WTC11 (cell line): ENCODE results near the gene WDR90. TPM values are rescaled to one million over a fixed set of nuclear protein-coding genes. Genes with fewer than 3 reads are reported as not detected.

Source experiments
- ATAC-seq: fragments of 200-7000 bp; cut with Tn5 transposase; 2 replicates; pipeline ENCODE4 v1.10.0; 2021; ENCODE audit warnings: mild to moderate bottlenecking, moderate library complexity
- CTCF ChIA-PET: fragments of 300-600 bp; sonication (Branson Sonifier 250); formaldehyde crosslinking; loops from one replicate; lab custom pipeline; 2021; ENCODE audit warnings: antibody characterized with exemption; lab: Charles Lee
- POLR2A ChIA-PET: fragments of 350-600 bp; sonication (Branson Sonifier 250); formaldehyde crosslinking; loops from one replicate; lab custom pipeline; 2021; ENCODE audit warnings: antibody characterized with exemption; lab: Charles Lee
- DNase-seq: peaks from one replicate; pipeline ENCODE4 v3.0.0; 2021; ENCODE audit warnings: low spot score
- H3K27ac Mint-ChIP-seq: 2 replicates; pipeline ENCODE4 v1.8.0; 2021; ENCODE audit warnings: mixed read lengths
- H3K27me3 Mint-ChIP-seq: 2 replicates; pipeline ENCODE4 v1.8.0; 2021; ENCODE audit warnings: low read depth, mild to moderate bottlenecking, moderate library complexity, mixed read lengths
- H3K36me3 Mint-ChIP-seq: 2 replicates; pipeline ENCODE4 v1.8.0; 2021; ENCODE audit warnings: mixed read lengths
- H3K4me1 Mint-ChIP-seq: 2 replicates; pipeline ENCODE4 v1.8.0; 2022; ENCODE audit warnings: mixed read lengths
- H3K4me3 Mint-ChIP-seq: 2 replicates; pipeline ENCODE4 v1.8.0; 2021; ENCODE audit warnings: mild to moderate bottlenecking, moderate library complexity, mixed read lengths
- H3K9me3 Mint-ChIP-seq: 2 replicates; pipeline ENCODE4 v1.8.0; 2021; ENCODE audit warnings: mixed read lengths
- ELF4 ChIP-seq: sonication (generic); formaldehyde crosslinking; IDR thresholded peaks from 2 replicates; pipeline ENCODE4 v1.8.1; 2022; ENCODE audit warnings: low read depth, mild to moderate bottlenecking, moderate library complexity, missing genetic modification reagents
- ETV6 ChIP-seq: sonication (generic); formaldehyde crosslinking; IDR thresholded peaks from 2 replicates; pipeline ENCODE4 v1.8.1; 2022; ENCODE audit warnings: mild to moderate bottlenecking, missing genetic modification reagents
- FOXK1 ChIP-seq: sonication (generic); formaldehyde crosslinking; IDR thresholded peaks from 2 replicates; pipeline ENCODE4 v1.8.0; 2022; ENCODE audit warnings: mild to moderate bottlenecking, moderate library complexity, missing genetic modification reagents
- ZBTB21 ChIP-seq: sonication (generic); formaldehyde crosslinking; IDR thresholded peaks from 2 replicates; pipeline ENCODE4 v1.8.1; 2023; ENCODE audit warnings: mild to moderate bottlenecking, missing genetic modification reagents, borderline replicate concordance
- total RNA-seq: library from RNA; stranded (reverse); gene quantifications from 3 replicates; pipeline ENCODE4 v1.2.3, GENCODE V29; 2021
- TF ChIP-seq, protein P1 (sequence below): sonication (generic); formaldehyde crosslinking; IDR thresholded peaks from 2 replicates; pipeline ENCODE4 v1.8.1; 2023; ENCODE audit warnings: mild to moderate bottlenecking, moderate library complexity, missing genetic modification reagents
- TF ChIP-seq, protein P2 (sequence below): sonication (generic); formaldehyde crosslinking; IDR thresholded peaks from 2 replicates; pipeline ENCODE4 v1.8.1; 2023; ENCODE audit warnings: mild to moderate bottlenecking, missing genetic modification reagents
- TF ChIP-seq, protein P3 (sequence below): fragments of 200-600 bp; IDR thresholded peaks from 2 replicates; pipeline ENCODE4 v1.8.0; 2022; ENCODE audit warnings: antibody characterized with exemption
- TF ChIP-seq, protein P4 (sequence below): fragments of 250-450 bp; sonication (Bioruptor Pico); IDR thresholded peaks from 2 replicates; pipeline ENCODE4 v1.8.0; 2021; ENCODE audit warnings: mild to moderate bottlenecking
- TF ChIP-seq, protein P5 (sequence below): sonication (generic); formaldehyde crosslinking; IDR thresholded peaks from 2 replicates; pipeline ENCODE4 v1.8.0; 2023; ENCODE audit warnings: missing genetic modification reagents
- TF ChIP-seq, protein P6 (sequence below): sonication (generic); formaldehyde crosslinking; IDR thresholded peaks from 2 replicates; pipeline ENCODE4 v1.8.1; 2023; ENCODE audit warnings: mild to moderate bottlenecking, missing genetic modification reagents, borderline replicate concordance
- TF ChIP-seq, protein P7 (sequence below): sonication (generic); formaldehyde crosslinking; IDR thresholded peaks from 2 replicates; pipeline ENCODE4 v1.8.1; 2022; ENCODE audit warnings: missing genetic modification reagents, borderline replicate concordance
- TF ChIP-seq, protein P8 (sequence below): sonication (generic); formaldehyde crosslinking; IDR thresholded peaks from 2 replicates; pipeline ENCODE4 v1.8.0; 2023; ENCODE audit warnings: mild to moderate bottlenecking, missing genetic modification reagents

WDR90 gene
- total RNA-seq, 1 experiment from 2014 or later, result 75.8 TPM

DNA sequence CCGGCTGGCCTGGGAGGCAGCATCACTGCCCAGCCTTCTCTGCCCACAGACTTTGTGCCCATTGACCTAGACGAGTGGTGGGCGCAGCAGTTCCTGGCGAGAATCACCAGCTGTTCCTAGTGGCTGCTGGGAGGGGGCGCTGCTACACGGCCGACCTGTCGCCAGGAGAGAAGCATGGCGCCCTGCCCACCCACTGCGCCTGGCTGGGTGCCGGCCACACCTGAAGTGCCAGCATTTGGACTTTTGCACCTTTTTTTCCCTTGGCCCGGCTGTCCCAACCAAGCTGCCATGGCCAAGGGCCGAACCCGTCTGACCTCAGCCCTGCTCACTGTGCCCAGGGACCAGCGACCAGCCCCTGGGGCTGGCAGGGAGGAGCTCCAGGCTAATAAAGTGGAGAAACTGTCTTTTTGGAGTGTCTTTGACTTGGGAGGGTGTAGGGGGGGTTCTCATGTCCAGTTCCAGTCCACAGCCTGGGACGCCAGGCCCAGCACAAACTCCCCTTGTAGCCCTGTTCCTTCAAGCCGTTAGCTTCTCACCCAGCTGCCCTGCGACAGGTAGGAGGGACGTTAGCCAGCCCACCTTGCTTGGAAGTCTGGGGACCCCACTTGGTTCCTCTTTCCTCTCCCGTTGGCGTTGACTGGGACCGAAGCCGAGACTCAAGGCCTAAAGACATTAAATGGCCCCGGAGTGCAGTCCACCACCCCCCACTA is 939 bp upstream of the WDR90 start:
- ChIA-PET CTCF (interaction anchor here (0.6 to 6.4 kb wide), 39 partner anchors 10 to 278 kb away, joined by 3 to 54 read pairs (median 5); partner anchors contain the start of genes ANTKMT, CAPN15, CIAO3 and DECR2), POLR2A (interaction anchor here (1.0 to 2.3 kb wide), 4 partner anchors 10 to 134 kb away, joined by 3 to 7 read pairs (median 6); partner anchors contain the start of genes METTL26 and RHBDL1)
- Mint-ChIP-seq H3K4me1 (peaks cover 10% of the 10 kb centered on the region; the same call in 1 of the 2 replicates), H3K27me3 (no peaks in the 10 kb centered on the region), H3K36me3 (no peaks in the 10 kb centered on the region), H3K4me3 (peak overlapping the region; percentile 73), H3K27ac (no peak overlapping the region; the same call in 1 of the 2 replicates), H3K9me3 (no peaks in the 10 kb centered on the region)
- peak; percentile 62 for DNase-seq
- peak; percentile 39 for ATAC-seq
- TF ChIP-seq, protein P1, sequence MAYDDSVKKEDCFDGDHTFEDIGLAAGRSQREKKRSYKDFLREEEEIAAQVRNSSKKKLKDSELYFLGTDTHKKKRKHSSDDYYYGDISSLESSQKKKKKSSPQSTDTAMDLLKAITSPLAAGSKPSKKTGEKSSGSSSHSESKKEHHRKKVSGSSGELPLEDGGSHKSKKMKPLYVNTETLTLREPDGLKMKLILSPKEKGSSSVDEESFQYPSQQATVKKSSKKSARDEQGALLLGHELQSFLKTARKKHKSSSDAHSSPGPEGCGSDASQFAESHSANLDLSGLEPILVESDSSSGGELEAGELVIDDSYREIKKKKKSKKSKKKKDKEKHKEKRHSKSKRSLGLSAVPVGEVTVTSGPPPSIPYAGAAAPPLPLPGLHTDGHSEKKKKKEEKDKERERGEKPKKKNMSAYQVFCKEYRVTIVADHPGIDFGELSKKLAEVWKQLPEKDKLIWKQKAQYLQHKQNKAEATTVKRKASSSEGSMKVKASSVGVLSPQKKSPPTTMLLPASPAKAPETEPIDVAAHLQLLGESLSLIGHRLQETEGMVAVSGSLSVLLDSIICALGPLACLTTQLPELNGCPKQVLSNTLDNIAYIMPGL, result 0 out of 2 replicates have a peak, but pooled peaks have one; percentile 38
- TF ChIP-seq, protein P2, sequence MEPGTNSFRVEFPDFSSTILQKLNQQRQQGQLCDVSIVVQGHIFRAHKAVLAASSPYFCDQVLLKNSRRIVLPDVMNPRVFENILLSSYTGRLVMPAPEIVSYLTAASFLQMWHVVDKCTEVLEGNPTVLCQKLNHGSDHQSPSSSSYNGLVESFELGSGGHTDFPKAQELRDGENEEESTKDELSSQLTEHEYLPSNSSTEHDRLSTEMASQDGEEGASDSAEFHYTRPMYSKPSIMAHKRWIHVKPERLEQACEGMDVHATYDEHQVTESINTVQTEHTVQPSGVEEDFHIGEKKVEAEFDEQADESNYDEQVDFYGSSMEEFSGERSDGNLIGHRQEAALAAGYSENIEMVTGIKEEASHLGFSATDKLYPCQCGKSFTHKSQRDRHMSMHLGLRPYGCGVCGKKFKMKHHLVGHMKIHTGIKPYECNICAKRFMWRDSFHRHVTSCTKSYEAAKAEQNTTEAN, result 0 out of 2 replicates have a peak, but pooled peaks have one; percentile 11
- TF ChIP-seq, protein P3, sequence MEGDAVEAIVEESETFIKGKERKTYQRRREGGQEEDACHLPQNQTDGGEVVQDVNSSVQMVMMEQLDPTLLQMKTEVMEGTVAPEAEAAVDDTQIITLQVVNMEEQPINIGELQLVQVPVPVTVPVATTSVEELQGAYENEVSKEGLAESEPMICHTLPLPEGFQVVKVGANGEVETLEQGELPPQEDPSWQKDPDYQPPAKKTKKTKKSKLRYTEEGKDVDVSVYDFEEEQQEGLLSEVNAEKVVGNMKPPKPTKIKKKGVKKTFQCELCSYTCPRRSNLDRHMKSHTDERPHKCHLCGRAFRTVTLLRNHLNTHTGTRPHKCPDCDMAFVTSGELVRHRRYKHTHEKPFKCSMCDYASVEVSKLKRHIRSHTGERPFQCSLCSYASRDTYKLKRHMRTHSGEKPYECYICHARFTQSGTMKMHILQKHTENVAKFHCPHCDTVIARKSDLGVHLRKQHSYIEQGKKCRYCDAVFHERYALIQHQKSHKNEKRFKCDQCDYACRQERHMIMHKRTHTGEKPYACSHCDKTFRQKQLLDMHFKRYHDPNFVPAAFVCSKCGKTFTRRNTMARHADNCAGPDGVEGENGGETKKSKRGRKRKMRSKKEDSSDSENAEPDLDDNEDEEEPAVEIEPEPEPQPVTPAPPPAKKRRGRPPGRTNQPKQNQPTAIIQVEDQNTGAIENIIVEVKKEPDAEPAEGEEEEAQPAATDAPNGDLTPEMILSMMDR, result peak; percentile 43; the same call in 1 of the 2 replicates
- no peak for TF ChIP-seq ETV6 (CRISPR knock-in tag)

DNA sequence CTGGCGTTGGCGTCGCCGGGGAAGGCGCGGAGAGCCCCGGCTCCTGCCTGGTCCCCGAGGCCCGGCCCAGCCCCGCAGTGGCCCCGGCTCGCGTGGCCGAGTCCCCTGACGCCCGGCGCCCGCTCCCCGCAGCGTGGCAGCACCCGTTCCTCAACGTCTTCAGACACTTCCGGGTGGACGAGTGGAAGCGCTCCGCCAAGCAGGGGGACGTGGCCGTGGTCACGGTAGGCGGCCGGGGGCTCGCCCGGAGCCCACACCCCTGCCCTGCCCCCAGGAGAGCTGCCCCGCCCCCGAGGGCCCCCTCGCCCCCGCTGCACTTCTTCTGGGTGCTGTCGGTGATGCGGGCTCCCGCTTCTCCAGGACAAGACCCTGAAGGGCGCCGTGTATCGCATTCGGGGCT is 466 bp downstream of the WDR90 start:
- Mint-ChIP-seq H3K27ac (no peak overlapping the region), H3K4me1 (peaks cover 5% of the 10 kb centered on the region; the same call in 1 of the 2 replicates), H3K36me3 (no peaks in the 10 kb centered on the region), H3K9me3 (no peaks in the 10 kb centered on the region), H3K4me3 (peak overlapping the region; percentile 64), H3K27me3 (no peaks in the 10 kb centered on the region)
- DNase-seq, result no peak
- no peak for ATAC-seq
- POLR2A ChIA-PET, result interaction anchor here (0.8 kb wide), 2 partner anchors 11 to 12 kb away, joined by 3 read pairs; no protein-coding TSS in a partner anchor
- TF ChIP-seq ELF4 (CRISPR knock-in tag), result no peak
- TF ChIP-seq, protein P4, sequence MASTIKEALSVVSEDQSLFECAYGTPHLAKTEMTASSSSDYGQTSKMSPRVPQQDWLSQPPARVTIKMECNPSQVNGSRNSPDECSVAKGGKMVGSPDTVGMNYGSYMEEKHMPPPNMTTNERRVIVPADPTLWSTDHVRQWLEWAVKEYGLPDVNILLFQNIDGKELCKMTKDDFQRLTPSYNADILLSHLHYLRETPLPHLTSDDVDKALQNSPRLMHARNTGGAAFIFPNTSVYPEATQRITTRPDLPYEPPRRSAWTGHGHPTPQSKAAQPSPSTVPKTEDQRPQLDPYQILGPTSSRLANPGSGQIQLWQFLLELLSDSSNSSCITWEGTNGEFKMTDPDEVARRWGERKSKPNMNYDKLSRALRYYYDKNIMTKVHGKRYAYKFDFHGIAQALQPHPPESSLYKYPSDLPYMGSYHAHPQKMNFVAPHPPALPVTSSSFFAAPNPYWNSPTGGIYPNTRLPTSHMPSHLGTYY (CRISPR knock-in tag), result no peak
- CTCF ChIA-PET, result interaction anchor here (0.6 to 6.4 kb wide), 17 partner anchors 10 to 258 kb away, joined by 3 to 54 read pairs (median 5); partner anchors contain the start of genes CHTF18, METTL26, RAB40C and RHBDL1

DNA sequence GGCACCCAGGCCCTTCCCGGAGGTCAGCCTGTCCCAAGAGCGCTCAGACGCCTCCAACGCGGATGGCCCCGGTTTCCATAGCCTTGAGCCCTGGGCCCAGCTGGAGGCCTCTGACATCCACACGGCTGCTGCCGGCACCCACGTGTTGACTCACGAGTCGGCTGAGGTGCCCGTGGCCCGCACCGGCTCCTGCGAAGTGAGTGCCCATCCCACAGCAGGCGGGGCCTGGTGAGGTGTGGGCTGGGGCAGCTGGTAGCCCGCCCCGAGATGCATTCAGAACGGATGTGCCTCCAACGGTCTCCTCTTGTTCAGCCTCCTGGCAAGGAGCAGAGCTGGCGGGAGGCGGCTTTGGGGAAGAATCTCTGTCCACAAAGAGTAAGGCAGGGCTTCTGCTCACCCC is 2.7 kb downstream of the WDR90 start:
- Mint-ChIP-seq H3K27me3 (no peaks in the 10 kb centered on the region), H3K27ac (no peak overlapping the region), H3K36me3 (no peaks in the 10 kb centered on the region), H3K9me3 (no peaks in the 10 kb centered on the region), H3K4me3 (no peak overlapping the region; the same call in 1 of the 2 replicates), H3K4me1 (0 out of 2 replicates have a peak, but pooled peaks cover 2% of the 10 kb centered on the region)
- no peak for DNase-seq
- ATAC-seq, result no peak
- CTCF ChIA-PET, result interaction anchor here (1.1 to 6.4 kb wide), 2 partner anchors 8 to 34 kb away, joined by 3 to 54 read pairs; no protein-coding TSS in a partner anchor
- POLR2A ChIA-PET, result interaction anchor here (0.7 to 1.0 kb wide), 2 partner anchors 14 to 68 kb away, joined by 3 read pairs; no protein-coding TSS in a partner anchor
- TF ChIP-seq, protein P5, sequence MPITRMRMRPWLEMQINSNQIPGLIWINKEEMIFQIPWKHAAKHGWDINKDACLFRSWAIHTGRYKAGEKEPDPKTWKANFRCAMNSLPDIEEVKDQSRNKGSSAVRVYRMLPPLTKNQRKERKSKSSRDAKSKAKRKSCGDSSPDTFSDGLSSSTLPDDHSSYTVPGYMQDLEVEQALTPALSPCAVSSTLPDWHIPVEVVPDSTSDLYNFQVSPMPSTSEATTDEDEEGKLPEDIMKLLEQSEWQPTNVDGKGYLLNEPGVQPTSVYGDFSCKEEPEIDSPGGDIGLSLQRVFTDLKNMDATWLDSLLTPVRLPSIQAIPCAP (CRISPR knock-in tag), result no peak
- TF ChIP-seq ZBTB21 (CRISPR knock-in tag) (no peak), FOXK1 (CRISPR knock-in tag) (no peak)
- TF ChIP-seq, protein P6, sequence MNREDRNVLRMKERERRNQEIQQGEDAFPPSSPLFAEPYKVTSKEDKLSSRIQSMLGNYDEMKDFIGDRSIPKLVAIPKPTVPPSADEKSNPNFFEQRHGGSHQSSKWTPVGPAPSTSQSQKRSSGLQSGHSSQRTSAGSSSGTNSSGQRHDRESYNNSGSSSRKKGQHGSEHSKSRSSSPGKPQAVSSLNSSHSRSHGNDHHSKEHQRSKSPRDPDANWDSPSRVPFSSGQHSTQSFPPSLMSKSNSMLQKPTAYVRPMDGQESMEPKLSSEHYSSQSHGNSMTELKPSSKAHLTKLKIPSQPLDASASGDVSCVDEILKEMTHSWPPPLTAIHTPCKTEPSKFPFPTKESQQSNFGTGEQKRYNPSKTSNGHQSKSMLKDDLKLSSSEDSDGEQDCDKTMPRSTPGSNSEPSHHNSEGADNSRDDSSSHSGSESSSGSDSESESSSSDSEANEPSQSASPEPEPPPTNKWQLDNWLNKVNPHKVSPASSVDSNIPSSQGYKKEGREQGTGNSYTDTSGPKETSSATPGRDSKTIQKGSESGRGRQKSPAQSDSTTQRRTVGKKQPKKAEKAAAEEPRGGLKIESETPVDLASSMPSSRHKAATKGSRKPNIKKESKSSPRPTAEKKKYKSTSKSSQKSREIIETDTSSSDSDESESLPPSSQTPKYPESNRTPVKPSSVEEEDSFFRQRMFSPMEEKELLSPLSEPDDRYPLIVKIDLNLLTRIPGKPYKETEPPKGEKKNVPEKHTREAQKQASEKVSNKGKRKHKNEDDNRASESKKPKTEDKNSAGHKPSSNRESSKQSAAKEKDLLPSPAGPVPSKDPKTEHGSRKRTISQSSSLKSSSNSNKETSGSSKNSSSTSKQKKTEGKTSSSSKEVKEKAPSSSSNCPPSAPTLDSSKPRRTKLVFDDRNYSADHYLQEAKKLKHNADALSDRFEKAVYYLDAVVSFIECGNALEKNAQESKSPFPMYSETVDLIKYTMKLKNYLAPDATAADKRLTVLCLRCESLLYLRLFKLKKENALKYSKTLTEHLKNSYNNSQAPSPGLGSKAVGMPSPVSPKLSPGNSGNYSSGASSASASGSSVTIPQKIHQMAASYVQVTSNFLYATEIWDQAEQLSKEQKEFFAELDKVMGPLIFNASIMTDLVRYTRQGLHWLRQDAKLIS (CRISPR knock-in tag), result no peak
- TF ChIP-seq, protein P7, sequence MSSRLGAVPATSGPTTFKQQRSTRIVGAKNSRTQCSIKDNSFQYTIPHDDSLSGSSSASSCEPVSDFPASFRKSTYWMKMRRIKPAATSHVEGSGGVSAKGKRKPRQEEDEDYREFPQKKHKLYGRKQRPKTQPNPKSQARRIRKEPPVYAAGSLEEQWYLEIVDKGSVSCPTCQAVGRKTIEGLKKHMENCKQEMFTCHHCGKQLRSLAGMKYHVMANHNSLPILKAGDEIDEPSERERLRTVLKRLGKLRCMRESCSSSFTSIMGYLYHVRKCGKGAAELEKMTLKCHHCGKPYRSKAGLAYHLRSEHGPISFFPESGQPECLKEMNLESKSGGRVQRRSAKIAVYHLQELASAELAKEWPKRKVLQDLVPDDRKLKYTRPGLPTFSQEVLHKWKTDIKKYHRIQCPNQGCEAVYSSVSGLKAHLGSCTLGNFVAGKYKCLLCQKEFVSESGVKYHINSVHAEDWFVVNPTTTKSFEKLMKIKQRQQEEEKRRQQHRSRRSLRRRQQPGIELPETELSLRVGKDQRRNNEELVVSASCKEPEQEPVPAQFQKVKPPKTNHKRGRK (CRISPR knock-in tag), result no peak
- TF ChIP-seq, protein P8, sequence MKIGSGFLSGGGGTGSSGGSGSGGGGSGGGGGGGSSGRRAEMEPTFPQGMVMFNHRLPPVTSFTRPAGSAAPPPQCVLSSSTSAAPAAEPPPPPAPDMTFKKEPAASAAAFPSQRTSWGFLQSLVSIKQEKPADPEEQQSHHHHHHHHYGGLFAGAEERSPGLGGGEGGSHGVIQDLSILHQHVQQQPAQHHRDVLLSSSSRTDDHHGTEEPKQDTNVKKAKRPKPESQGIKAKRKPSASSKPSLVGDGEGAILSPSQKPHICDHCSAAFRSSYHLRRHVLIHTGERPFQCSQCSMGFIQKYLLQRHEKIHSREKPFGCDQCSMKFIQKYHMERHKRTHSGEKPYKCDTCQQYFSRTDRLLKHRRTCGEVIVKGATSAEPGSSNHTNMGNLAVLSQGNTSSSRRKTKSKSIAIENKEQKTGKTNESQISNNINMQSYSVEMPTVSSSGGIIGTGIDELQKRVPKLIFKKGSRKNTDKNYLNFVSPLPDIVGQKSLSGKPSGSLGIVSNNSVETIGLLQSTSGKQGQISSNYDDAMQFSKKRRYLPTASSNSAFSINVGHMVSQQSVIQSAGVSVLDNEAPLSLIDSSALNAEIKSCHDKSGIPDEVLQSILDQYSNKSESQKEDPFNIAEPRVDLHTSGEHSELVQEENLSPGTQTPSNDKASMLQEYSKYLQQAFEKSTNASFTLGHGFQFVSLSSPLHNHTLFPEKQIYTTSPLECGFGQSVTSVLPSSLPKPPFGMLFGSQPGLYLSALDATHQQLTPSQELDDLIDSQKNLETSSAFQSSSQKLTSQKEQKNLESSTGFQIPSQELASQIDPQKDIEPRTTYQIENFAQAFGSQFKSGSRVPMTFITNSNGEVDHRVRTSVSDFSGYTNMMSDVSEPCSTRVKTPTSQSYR (CRISPR knock-in tag), result no peak
